Body of pancreas (tissue), 4 donors: ENCODE measurements around the gene CRIM1.

Experiments used
- CTCF ChIP-seq, 7 experiments: fragments of 450-650 bp in 4 of 7; fragments of 200-600 bp in 3 of 7; sonication (generic) in 3 of 7; IDR thresholded peaks; one replicate each; pipeline ENCODE4 v1.5.1; 2016 to 2019; ENCODE audit warnings: antibody characterized with exemption in 7 of 7
- POLR2A ChIP-seq, 3 donors: fragments of 450-650 bp; IDR thresholded peaks; one replicate each; pipeline ENCODE4 v1.6.1; 2016; ENCODE audit warnings: antibody characterized with exemption in 3 of 3, mild to moderate bottlenecking in 2 of 3

GRCh38 chr2:36564377-36564930, 208.9 kb downstream of the CRIM1 start:
- TF ChIP-seq CTCF (IDR thresholded peaks at IDR 0.05) (no peak), POLR2A (IDR thresholded peaks at IDR 0.05) (no peak)
